Choroid plexus epithelial cell (primary cell): ENCODE results near the gene LIN7A.

Source experiments
- DNase-seq: peaks from one replicate; pipeline ENCODE4 v3.0.0-alpha.2; 2010; ENCODE audit warnings: low read depth
- H3K4me3 ChIP-seq: 2 replicates; pipeline ENCODE4 v1.5.1; 2011; ENCODE audit warnings: low read depth, mild to moderate bottlenecking, control low read depth, low read length, moderate library complexity
- TF ChIP-seq, protein P1 (sequence below): conservative IDR thresholded peaks from 2 replicates; pipeline ENCODE4 v1.5.1; 2011; ENCODE audit warnings: low read depth, mild to moderate bottlenecking, control low read depth, inconsistent platforms, low read length, moderate library complexity

The LIN7A gene

DNA sequence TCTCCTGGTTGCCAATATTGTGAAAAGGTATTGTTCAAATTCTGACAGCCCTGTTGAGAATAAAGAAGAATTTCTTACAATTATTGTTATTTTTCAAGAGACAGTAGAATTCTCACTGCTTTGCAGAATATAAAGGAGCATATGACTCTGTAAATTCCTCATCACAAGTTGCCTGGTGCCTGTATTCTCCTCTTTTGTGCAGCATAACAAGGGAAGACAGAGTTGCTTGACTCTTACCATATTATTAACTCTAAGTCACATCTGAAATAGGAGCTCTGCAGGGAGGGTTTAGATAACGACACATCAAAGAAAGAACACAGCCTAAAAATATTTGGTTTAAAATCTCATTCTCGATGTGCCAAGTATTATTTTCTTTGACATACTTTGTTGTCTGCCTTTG lies 189.9 kb downstream of the LIN7A start:
- TF ChIP-seq, protein P1, sequence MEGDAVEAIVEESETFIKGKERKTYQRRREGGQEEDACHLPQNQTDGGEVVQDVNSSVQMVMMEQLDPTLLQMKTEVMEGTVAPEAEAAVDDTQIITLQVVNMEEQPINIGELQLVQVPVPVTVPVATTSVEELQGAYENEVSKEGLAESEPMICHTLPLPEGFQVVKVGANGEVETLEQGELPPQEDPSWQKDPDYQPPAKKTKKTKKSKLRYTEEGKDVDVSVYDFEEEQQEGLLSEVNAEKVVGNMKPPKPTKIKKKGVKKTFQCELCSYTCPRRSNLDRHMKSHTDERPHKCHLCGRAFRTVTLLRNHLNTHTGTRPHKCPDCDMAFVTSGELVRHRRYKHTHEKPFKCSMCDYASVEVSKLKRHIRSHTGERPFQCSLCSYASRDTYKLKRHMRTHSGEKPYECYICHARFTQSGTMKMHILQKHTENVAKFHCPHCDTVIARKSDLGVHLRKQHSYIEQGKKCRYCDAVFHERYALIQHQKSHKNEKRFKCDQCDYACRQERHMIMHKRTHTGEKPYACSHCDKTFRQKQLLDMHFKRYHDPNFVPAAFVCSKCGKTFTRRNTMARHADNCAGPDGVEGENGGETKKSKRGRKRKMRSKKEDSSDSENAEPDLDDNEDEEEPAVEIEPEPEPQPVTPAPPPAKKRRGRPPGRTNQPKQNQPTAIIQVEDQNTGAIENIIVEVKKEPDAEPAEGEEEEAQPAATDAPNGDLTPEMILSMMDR, result no peak
- H3K4me3 ChIP-seq, result no peak overlapping the region
- DNase-seq, result no peak

DNA sequence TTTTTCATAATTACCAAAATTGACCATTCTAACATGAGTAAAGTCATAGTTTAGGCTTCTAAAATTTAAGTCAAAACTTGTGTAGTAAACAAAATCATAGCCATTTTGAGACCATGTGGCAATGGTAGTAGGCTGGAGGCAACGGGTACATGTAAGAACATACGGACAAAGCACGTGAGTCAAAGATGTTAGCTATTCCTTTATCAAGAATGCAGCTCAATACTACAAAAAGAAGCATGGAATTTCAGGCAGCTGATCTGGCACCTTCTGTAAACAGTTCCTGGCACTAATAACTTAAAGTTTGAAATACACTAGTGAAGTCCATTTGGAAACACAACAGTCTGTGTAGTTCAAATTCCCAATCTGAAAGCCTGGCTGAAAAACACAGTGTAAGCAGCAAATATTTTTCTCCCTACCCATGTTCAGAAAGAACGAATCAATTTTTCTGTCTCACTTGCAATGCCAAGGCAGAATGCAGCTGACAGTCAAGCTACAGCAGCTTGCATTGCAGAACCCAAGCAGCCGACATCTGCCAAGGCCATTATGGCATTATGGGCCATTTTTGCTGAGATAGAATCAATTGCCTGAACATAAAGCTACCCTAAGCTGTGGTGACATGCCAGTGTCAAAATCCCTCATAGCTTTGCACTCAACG lies 191.8 kb downstream of the LIN7A start:
- no peak overlapping the region for H3K4me3 ChIP-seq
- TF ChIP-seq, protein P1, result no peak
- no peak for DNase-seq
